Renal cortex interstitium (tissue), 11 donors: ENCODE measurements around the gene SLC26A9. TPM values are rescaled to one million over a fixed set of nuclear protein-coding genes. Genes with fewer than 3 reads are reported as not detected.

Source experiments
- DNase-seq, 11 donors: peaks; one replicate each; pipeline ENCODE4 v3.0.0-alpha.2; 2013; ENCODE audit warnings: low read depth in 9 of 11, low spot score in 4 of 11; ENCODE audit errors: extremely low read depth in 1 of 11
- polyA plus RNA-seq, 3 donors: library from polyadenylated mRNA; unstranded; fragments of 120-200 nt; gene quantifications; one replicate each; pipeline ENCODE4 v1.2.1, GENCODE V29; 2013; ENCODE audit not compliant: insufficient read length in 3 of 3

Gene SLC26A9
- polyA plus RNA-seq, 3 donors: 0.23 to 0.48 (median 0.42) TPM

- DNase-seq: no peak
Observed at GRCh38 chr1:205954819-205955404, 11.7 kb upstream of the SLC26A9 start.

- DNase-seq: no peak
Observed at GRCh38 chr1:205951746-205952145, 8.5 kb upstream of the SLC26A9 start.

- DNase-seq: no peak
Observed at GRCh38 chr1:205950826-205951549, 7.7 kb upstream of the SLC26A9 start.

DNA sequence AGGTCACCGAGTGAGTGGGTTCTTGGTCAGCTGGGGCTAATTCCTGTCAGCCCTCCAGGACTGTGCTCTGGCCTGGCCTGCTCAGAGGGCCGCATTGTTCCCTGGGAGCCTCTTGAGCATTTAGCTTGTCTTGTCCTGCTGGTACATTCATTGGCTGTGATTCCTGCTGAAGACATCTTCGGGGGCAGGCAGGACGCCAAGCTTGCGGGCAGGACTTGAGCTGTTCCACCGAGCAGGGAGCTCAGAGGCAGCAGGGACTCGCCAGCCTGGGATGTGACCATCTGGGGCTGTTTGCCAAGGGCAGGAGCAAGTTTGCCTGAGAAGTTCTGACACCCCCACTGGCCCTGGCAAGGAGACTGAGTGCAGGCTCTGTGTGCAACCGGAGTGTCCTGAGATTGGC is 7.0 kb upstream of the SLC26A9 start:
- DNase-seq: no peak

- no peak for DNase-seq
Observed at GRCh38 chr1:205949753-205950152, 6.5 kb upstream of the SLC26A9 start.

DNA sequence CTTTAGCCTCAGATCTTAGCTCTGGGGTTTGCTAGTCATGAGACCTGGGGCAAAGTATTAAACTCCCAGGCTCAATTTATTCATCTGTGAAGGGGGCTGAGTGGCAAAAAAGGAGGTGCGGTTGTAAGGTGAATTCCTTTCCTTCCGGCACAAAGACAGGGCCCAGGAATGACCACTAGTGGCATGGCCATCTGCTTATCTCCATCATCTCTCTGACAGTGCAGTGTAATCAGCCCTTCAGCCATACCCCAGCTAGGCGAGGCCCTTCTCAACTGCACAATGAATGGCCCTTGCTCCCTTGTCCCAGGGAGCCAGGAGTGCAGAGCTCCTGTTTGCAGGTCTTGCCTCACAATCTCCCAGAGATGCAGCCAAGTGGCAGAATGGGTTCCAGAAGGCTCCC is 5.6 kb upstream of the SLC26A9 start:
- DNase-seq: no peak

- DNase-seq: no peak
Observed at GRCh38 chr1:205948039-205948438, 4.8 kb upstream of the SLC26A9 start.

DNA sequence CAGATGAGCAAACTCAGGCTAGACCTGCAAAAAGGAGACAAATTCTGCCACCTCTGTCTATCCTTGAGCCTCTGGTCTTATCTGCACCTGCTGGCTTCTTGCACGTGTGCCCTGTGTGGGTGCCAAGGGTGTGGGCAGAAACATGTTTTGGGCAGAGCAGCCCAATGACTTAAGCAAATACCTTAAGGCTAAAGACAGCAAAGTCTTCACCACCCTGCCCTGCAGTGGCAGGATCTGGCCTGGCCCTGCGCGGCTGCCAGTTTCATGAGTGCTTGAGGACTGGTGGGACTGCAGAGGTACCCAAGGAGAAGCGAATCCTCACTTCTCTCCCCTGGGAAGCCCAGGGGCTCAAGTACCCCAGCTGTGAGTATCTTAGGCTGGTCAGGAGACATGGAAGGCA is 3.8 kb upstream of the SLC26A9 start:
- no peak for DNase-seq

DNA sequence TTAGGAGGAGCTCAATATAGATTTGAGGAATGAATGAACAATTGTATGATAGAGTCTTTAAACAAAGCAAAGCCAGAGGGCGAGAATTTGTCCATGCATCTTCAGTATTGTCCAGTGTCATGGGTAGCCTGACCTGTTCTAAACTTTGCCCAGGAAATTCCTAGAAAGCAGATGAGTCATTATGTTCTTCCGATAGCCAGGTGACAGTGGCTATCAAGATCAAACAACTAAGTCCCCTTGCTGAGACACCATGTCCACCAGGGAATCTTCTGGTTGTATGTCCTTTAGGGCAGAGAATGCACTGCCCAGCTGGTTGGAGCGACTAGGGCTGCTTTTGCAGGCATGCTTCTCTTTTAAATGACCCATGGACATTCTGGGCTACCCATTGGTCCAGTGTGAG is 1.8 kb upstream of the SLC26A9 start:
- no peak for DNase-seq

GRCh38 chr1:205944525-205944924 is 1.3 kb upstream of the SLC26A9 start:
- no peak for DNase-seq

DNA sequence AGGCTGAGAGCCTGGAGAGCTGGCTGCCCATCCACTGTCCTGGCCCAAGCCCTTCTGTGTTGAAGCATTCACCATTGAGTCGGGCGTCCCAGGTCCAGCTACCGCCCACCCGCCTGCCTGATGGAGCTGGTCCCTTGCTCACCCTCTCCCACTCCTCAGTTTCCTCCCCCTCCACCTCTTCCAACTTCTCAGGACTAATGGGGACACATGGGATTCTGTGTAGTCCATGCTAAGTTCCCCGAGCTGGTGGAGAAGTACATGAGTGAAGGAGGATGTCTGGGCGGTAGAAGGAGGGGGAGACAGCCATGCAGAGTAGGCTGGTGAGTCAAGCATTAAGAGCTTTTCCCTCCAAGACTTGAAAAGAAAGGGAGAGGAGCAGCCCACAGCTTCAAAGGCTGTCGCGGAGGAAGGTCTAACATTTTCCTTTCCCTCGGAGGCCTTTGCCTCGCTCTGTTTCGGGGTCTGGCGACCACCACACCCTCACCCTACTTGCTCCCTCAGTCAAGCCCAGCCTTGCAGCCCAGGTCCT is 561 bp downstream of the SLC26A9 start:
- DNase-seq: no peak

DNA sequence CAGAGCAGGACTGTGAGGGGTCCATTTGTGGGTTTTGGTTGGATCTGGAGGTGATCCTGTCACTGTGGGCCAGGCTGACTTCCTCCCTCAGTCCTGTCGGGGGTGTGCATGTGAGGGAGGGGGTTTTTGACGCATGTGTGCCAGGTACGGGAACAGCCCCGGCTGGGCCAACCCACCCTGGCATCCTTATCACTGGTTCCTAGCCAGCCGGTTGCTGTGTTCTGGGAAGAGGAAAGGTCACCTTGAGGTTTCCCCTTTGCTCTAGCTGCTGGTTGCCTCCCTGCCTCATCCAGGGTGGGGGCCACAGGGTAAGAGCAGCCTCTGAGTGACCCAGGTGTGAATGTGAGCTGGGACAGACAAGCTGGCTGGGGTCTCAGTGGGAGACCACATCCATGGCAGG is 2.5 kb downstream of the SLC26A9 start:
- DNase-seq: no peak

GRCh38 chr1:205939690-205940330 is 3.4 kb downstream of the SLC26A9 start:
- no peak for DNase-seq

DNA sequence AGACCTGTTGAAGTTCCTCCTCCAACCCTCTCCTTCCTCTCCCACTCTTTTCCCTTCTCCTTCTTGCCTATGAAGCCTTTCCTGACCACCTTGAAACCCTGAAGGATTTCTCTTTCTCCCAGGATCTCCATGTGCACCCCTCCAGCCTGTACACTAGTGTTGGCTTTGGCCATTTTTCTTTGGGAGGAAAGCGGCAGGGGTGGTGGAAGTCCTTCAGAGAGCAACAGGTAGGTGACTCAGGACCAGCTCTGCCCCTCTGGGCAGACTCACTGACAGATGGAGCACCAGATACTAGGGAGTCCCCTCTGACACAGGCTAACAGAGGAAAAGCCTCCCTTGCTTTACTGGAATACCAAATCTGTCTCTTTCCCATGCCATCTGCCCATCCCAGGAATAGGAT is 4.6 kb downstream of the SLC26A9 start:
- no peak for DNase-seq

DNA sequence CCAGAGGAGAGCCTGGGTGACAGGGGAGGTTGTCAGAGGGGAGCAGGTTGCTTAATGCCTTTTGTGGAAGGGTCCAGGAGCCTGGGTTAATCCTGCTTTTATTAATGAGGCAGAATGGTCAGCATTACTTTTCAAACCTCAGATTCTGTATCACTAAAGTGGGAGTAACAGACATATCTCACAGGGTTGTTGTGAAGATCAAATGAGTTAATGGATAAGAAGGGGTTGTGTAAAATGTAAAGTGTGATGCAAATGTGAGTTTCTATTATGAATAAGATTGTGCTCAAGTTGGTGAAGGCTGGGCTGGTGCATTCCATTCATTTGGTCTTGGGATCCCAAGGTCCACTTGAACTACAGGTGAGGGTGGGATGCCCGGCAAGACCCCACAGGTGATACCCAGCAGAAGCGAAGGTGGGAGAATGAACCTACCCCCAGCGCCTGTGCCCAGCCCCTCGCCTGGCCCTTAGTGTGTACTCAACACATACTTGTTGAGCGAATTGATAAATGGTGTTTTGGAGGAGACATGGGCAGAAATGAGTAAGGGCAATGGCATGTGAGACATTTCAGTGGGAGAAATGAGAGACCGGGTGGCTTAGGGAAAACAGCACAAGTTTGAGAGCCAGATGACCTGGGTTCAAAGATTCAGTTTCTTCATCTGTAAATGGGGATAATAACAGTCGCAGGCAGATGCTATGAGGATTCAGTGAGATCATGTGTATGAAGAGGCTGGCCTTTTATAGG is 6.2 kb downstream of the SLC26A9 start:
- DNase-seq: no peak

GRCh38 chr1:205936311-205936710 is 6.9 kb downstream of the SLC26A9 start:
- DNase-seq: no peak

GRCh38 chr1:205935869-205936268 is 7.4 kb downstream of the SLC26A9 start:
- DNase-seq: no peak

- no peak for DNase-seq
Observed at GRCh38 chr1:205934788-205935187, 8.5 kb downstream of the SLC26A9 start.

DNA sequence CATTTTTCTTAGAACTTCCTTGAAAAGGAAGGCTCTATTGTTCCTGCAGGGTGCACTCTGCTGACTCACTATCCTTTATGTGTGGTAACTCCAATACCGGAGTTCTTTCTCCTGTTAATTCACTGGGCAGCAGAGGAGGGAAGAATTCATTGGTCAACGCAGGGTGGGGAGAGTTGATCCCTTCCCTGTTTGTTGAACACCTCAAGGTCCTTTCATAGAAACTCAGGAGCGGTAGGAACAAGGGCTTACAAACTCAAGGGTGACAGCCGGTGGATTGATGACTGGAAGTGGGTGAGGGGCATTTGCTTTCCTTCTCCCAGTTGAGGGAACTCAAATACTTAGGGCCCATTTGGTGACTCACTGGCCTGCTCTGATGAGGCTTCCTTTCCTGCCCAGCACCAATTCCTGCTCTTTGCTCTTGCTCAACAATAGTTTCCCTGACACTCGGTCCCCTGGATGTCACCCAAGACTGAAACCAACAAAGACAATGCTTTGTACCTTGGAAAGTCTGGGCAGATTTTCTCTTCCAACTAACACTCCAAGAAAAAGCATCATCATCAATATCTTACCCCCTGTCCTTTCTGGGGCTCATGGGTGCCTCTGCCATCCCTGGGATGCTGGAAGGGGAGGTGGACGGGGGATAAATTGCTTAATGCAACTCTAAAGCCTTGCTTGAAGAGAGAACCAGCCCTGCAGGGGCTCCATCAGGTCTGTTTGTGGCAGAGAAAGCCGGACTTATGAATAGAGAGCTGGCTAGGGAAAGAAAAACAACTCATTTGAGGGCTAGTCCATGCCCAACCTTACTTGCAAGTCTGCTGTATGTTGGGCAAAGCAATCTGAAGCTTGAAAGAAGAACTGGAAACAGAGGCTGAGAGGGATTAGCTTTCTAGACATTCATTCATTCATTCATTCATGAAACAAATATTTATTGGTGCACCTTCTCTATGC is 9.3 kb downstream of the SLC26A9 start:
- DNase-seq: no peak
